ENCODE results near the gene COL12A1.

Gene COL12A1

DNA sequence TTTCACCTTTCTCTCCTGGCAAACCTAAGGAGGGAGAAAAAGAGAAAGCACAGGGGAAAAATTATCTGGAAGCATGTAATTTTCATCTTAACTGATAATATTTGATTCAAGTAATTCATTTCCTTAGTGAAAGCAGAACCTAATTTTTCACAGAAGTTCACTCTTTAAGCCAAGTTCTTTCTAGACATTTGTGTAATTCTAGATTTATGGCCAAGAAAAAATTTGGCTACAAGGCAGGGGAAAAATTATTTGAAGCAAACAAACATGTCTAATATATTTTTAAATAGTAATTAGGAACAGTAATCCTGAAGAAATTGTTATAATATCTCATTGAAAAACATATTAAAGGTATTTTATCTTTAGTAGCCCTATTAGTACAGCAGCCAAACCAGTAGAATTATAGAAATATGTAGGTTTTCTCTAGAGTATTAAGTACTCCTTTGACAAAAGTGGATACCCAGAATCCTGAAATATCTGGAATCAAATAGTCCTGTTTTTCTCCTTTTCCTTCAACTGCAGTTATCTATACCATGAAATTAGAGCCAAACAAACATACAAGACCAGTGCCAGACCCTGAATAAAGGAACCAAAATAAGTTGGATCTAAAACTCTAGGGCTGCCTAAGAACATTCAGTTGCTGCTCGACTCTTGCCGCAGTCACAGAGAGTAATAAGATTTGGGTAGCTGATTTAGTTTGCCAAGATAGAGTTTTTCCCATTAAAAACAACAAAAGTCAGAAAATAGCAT is 116.5 kb downstream of the COL12A1 start:
- H3K27me3 Mint-ChIP-seq = peaks cover 18% of the 10 kb centered on the region
- H3K9me3 Mint-ChIP-seq = no peaks in the 10 kb centered on the region
- no peak overlapping the region for H3K4me3 Mint-ChIP-seq
- no peak for DNase-seq
- no peak overlapping the region for H3K27ac Mint-ChIP-seq
- ATAC-seq = no peak
- H3K4me1 Mint-ChIP-seq = peaks cover 8% of the 10 kb centered on the region

DNA sequence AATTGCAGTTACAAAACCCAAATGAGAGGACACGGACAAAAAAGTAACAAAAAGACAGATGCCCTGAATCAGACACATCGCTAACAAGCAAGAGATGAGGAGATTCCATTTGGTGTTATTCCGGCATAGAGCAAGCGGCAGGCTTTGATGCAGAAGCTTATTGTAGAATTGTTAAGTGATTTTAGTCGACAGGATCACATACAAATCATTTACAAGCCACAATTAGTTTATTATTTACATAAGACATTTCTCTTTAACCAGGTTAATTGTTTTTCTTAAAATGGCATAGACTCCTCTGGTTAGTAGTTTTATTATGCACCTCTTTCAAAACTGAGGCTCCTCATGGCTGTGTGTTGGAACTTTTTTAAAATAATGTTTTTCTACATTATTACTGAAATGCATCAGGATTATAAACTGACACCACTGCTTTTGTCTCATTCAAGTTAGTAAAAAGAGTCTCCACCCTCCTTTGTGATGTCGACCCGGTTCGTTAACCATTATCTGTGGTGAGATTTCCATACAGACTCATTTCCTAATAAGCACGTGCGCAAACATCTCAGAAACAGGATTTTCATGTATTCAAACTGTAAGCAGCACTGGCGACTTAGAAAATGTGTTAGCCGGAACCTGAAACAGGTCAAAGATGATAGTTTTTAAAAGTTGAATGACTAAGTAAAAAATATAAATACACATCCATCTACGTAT is 119.8 kb downstream of the COL12A1 start:
- H3K9me3 Mint-ChIP-seq = no peaks in the 10 kb centered on the region
- H3K4me3 Mint-ChIP-seq = no peak overlapping the region
- DNase-seq = no peak
- no peak for ATAC-seq
- peaks cover 8% of the 10 kb centered on the region for H3K4me1 Mint-ChIP-seq
- H3K27me3 Mint-ChIP-seq = peaks cover 21% of the 10 kb centered on the region
- H3K27ac Mint-ChIP-seq = no peak overlapping the region

DNA sequence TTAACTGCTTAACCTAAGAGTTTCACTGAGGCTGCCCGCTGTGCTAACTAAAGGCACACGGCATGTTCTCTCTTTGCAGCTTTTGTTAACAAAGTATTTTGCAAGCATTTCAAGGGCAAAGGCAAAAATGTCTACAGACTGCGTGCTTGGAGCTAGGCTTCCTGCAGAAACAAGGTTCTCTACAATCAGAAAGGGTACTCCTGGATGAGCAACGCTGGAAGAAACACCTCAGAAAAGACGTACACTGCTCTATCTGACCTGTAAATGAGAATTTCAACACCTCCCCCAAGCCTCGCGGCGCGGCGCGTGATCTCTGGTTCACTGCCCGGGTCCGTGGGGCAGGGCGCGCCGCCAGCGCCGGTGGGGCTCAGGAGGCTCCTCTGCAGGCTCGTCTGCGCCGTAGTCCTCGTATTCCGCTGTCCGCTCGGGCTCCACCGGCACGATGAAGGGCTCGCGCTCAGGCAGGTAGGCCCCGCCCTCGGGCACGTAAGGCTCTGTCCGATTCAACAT is 120.9 kb downstream of the COL12A1 start:
- Mint-ChIP-seq H3K9me3 (no peaks in the 10 kb centered on the region), H3K27ac (no peak overlapping the region), H3K4me3 (no peak overlapping the region), H3K4me1 (peaks cover 8% of the 10 kb centered on the region), H3K27me3 (peaks cover 21% of the 10 kb centered on the region)
- DNase-seq (no peak), ATAC-seq (no peak)

DNA sequence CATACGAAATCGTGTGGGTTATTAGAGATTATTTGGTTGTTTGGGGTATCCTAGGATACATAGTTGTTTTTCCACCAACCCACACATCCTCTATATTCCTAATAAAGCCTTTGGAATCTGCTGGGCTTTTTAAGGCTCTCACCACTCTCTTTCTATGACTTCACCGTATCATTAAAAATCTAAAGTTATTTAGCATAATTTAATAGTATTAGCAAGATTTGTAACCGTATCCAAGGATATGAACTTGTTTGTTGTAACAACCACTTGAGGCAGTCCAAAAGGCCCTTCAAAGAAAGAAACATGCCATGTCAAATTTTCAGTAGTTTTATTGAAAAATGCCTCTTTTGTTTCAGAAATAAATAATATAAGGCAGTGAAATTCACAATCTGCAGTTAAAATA is 121.8 kb downstream of the COL12A1 start:
- DNase-seq = no peak
- H3K27me3 Mint-ChIP-seq = peaks cover 21% of the 10 kb centered on the region
- H3K27ac Mint-ChIP-seq = no peak overlapping the region
- no peak overlapping the region for H3K4me3 Mint-ChIP-seq
- ATAC-seq = no peak
- no peaks in the 10 kb centered on the region for H3K9me3 Mint-ChIP-seq
- H3K4me1 Mint-ChIP-seq = peaks cover 8% of the 10 kb centered on the region

DNA sequence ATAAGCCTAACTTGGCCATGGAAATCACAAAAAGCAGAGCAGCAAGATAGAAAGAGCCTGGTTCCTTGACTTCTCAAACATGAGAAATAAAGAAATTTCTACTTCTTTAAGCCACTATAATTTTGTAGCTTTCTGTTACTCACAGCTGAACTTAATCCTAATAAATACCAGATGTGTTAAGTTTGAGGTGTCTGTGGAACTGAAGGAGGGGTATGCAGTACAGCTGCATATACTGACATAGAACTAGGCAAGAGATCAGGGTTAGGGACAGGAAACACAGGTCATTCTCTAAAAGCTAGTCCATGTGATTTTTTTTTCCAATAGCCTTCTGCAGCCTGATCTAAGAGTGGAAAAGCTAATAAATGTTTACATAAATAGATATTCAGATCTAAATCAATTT is 123.9 kb downstream of the COL12A1 start:
- Mint-ChIP-seq H3K4me3 (no peak overlapping the region), H3K9me3 (no peaks in the 10 kb centered on the region), H3K27me3 (peaks cover 21% of the 10 kb centered on the region), H3K27ac (no peak overlapping the region), H3K4me1 (peaks cover 8% of the 10 kb centered on the region)
- ATAC-seq (no peak), DNase-seq (no peak)

DNA sequence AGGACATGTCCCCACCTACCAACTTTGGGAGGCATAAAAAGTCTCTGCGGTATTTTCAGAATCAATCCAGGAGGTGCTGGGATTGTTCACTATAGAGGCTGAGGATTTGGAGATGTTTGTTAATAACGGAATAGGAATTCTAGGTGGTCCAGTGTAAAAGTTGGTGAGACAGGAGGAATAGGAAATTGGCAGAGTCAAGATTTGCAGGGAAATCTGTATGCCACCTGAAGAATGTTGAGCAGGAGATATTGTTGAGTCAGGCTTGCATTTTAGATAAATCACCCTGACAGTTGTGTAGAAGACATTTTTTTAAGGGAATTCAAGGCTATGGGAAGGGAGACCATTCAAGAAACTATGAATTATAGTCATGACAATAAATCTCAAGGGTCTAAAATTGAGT is 124.8 kb downstream of the COL12A1 start:
- Mint-ChIP-seq H3K27ac (no peak overlapping the region), H3K4me1 (peaks cover 8% of the 10 kb centered on the region), H3K4me3 (no peak overlapping the region), H3K27me3 (peaks cover 20% of the 10 kb centered on the region), H3K9me3 (no peaks in the 10 kb centered on the region)
- DNase-seq (no peak), ATAC-seq (no peak)

DNA sequence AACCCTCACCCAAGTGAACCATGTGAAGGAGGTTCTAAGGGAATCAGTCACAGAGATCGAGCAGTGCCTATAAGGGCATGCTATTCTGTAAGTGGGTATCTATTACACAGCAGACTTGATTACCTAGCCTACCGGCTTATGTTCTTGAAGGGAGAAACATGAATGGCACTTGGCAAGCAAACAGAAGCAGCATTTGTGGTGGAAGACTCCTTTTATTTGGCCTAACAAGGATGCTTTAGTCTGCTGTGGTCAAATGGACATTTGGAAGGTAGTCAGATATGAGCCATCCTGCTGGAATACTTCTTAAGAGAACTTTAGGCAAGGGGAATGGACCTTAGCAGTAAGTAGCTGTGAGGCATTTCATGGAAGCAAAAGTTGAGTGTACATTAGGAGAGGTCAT is 126.3 kb downstream of the COL12A1 start:
- ATAC-seq (no peak), DNase-seq (no peak)
- Mint-ChIP-seq H3K9me3 (no peaks in the 10 kb centered on the region), H3K27me3 (peaks cover 5% of the 10 kb centered on the region), H3K27ac (no peak overlapping the region), H3K4me3 (no peak overlapping the region), H3K4me1 (peaks cover under 1% of the 10 kb centered on the region)

DNA sequence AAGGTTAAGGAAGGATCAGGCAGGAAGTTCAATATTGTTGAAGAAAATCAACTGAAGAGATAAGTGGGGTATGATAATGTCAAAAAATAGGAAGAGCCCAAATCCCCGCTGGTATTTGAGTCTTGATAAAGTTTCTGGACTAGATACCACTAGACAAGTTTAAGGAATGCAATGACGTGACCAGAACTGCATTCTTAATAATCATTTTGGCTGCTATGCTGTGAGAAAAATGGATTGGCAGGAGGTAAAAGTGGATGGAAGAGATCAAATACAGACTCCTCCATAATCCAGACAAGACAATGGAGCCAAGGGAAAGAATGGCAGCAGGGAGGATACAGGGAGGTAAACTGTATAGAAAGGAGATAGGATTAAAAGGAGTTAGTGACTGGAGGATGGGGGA is 128.2 kb downstream of the COL12A1 start:
- Mint-ChIP-seq H3K27me3 (no peaks in the 10 kb centered on the region), H3K4me3 (no peak overlapping the region), H3K9me3 (no peaks in the 10 kb centered on the region), H3K4me1 (no peaks in the 10 kb centered on the region), H3K27ac (no peak overlapping the region)
- DNase-seq = no peak
- ATAC-seq = no peak

DNA sequence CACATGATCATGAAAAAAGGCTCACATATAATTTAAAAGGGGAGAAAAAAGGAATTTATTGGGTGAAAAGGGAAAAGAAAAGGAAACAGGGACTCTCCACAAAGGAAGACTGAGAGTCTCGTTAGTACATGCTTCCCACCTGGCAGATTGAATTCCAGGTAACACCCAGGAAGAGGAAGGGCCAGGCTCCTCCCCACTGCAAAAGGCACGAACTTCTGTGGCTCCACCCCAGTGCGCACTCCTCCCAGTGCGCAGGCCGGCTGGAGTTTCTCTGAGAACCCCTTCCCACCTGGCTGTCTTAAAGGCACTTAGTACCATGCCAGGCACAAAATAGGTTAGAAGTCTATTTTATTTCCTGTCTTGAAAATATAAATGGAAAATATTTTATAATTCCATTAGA is 129.8 kb downstream of the COL12A1 start:
- peaks cover 0 to 4% of the 10 kb centered on the region in 2 donors for H3K9me3 Mint-ChIP-seq
- ATAC-seq (no peak), DNase-seq (no peak)
- H3K4me3 Mint-ChIP-seq = no peak overlapping the region
- no peaks in the 10 kb centered on the region for H3K4me1 Mint-ChIP-seq
- H3K27me3 Mint-ChIP-seq = no peaks in the 10 kb centered on the region
- peak overlapping the region in 1 of 2 donors; percentile 61 for H3K27ac Mint-ChIP-seq

DNA sequence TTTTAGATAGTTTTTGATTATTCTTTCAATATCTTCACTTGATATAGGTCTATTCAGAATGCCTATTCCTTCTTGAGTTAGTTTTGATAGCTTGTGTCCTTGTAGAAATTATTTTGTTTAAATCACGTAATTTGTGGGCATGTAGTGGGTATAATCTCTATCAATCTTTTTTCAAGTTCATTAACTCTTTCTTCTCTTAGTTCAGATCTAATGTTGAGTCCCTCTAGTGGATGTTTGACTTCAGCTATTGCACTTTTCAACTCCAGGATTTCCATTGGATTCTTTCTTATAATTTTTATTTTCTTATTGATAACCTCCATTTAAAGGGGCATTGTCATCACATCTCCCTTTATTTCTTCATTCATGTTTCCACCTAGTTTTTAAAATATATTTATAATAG is 135.6 kb downstream of the COL12A1 start:
- no peak overlapping the region for H3K4me3 Mint-ChIP-seq
- H3K4me1 Mint-ChIP-seq = no peaks in the 10 kb centered on the region
- no peak for ATAC-seq
- DNase-seq = no peak
- peaks cover 9 to 11% of the 10 kb centered on the region in 2 donors for H3K9me3 Mint-ChIP-seq
- H3K27me3 Mint-ChIP-seq = no peaks in the 10 kb centered on the region
- no peak overlapping the region for H3K27ac Mint-ChIP-seq

DNA sequence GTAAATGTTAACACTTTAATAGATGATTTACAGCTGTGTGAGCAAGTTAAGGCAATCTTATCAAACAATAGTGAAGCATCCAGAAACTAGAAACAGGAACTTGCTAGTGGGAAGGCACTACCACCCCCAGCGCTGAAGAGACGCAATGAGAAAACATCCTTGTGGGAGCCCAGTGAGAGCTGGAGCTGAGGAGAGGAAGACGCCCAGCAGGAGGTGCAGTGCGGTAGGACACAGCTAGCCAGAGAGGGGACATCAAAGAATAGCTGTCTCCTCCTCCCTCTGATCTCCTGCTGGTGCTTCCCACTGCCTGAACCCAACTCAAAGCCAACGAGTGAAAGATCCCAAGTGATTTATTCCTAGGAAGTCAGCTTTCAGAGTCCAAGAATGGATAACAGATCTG is 140.3 kb downstream of the COL12A1 start:
- Mint-ChIP-seq H3K4me1 (no peaks in the 10 kb centered on the region), H3K9me3 (peaks cover 5 to 11% of the 10 kb centered on the region in 2 donors), H3K4me3 (no peak overlapping the region), H3K27ac (no peak overlapping the region), H3K27me3 (no peaks in the 10 kb centered on the region)
- no peak for ATAC-seq
- no peak for DNase-seq

DNA sequence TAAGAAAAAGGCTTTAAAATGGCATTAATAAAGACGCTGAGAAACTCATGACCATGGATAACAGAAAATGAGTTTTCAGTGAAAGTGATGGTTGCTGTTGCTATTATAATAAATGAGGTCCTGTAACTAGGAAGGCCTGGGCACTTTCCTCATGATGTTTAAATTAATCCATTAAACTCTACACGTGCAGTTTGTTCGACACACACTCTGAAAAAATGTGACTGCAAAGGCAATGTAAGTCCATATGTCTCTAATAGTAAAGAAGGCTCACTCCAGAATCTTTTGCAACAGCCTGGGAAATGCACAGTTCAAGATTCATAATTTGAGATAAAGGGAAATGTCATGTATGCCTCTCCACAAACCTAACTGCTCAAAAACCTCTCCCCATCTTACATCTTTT is 153.4 kb downstream of the COL12A1 start:
- Mint-ChIP-seq H3K4me1 (no peaks in the 10 kb centered on the region), H3K9me3 (peaks cover 4 to 5% of the 10 kb centered on the region in 2 donors), H3K4me3 (no peak overlapping the region), H3K27ac (no peak overlapping the region), H3K27me3 (no peaks in the 10 kb centered on the region)
- ATAC-seq = no peak
- no peak for DNase-seq

DNA sequence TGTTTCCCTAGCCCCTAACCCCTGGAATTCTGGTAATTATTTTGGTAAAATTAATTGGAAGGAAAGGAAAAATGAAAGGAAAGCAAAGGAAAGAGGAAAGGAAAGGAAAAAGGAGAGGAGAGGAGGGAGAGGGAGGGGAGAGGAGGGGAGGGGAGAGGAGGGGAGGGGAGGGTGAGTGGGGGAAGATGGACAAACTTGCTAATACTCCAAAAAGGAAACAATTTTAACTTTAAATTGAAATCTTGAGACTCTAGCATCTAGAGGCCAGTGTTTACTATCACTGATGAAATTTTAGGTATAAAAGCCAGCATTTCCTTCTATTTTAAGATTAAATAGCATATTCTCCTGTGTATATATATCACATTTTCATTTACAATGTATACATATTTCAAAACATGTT is 156.5 kb downstream of the COL12A1 start:
- Mint-ChIP-seq H3K4me3 (no peak overlapping the region), H3K27ac (no peak overlapping the region), H3K4me1 (no peaks in the 10 kb centered on the region), H3K27me3 (no peaks in the 10 kb centered on the region), H3K9me3 (peaks cover 5 to 6% of the 10 kb centered on the region in 2 donors)
- ATAC-seq (no peak), DNase-seq (no peak)

DNA sequence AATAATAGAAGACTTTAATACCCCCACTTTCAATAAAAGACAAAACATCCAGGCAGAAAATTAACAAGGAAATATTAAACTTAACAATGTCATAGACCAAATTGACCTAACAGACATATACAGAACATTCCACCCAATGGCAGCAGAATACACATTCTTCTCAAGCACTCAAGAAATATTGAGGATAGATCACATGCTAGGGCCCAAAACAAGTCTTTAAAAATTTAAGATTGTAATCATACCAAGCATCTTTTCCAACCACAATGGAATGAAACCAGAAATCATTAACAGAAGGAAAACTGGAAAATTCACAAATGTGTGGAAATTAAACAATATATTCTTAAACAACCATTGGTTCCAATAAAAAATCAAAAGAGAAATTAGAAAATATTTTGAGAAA is 161.0 kb downstream of the COL12A1 start:
- ATAC-seq = no peak
- Mint-ChIP-seq H3K27me3 (no peaks in the 10 kb centered on the region), H3K9me3 (peaks cover 0 to 6% of the 10 kb centered on the region in 2 donors), H3K4me3 (no peak overlapping the region), H3K4me1 (no peaks in the 10 kb centered on the region), H3K27ac (no peak overlapping the region)
- no peak for DNase-seq

DNA sequence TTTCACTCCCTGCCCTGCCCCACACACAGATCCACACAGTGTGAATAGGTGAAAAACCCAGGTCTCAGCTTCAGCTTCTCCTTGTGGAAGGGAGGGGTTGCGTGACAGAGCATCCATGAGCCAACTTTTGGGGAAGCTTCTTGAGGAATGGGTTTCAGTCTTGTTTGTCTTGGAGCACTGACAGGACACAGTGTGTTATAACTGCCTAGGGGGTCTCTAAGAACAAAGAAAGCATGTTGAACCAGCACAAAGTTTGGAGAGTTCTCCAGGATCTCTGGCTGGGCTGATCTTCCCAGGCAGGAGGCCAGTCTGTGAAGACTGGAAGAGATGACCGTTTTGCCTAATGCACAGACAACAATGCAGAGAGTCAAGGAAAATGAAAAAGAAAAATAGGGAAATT is 164.5 kb downstream of the COL12A1 start:
- no peak overlapping the region for H3K4me3 Mint-ChIP-seq
- no peak for ATAC-seq
- H3K27me3 Mint-ChIP-seq = no peaks in the 10 kb centered on the region
- no peak overlapping the region for H3K27ac Mint-ChIP-seq
- no peak for DNase-seq
- H3K9me3 Mint-ChIP-seq = peaks cover 0 to 6% of the 10 kb centered on the region in 2 donors
- H3K4me1 Mint-ChIP-seq = no peaks in the 10 kb centered on the region
